Upper lobe of left lung (tissue), 4 donors: Measurements from ENCODE around the gene FBH1.

ENCODE experiments used
- CTCF ChIP-seq, 6 experiments: fragments of 450-650 bp in 4 of 6; fragments of 200-600 bp in 2 of 6; sonication (generic) in 2 of 6; IDR thresholded peaks; one replicate each; pipeline ENCODE4 v1.5.1; 2016 to 2019; ENCODE audit warnings: antibody characterized with exemption in 6 of 6
- EP300 ChIP-seq, 4 donors: sonication (generic); formaldehyde crosslinking; IDR thresholded peaks; one replicate each; pipeline ENCODE4 v1.5.1; 2017; ENCODE audit warnings: antibody characterized with exemption in 4 of 4, control low read depth in 2 of 4
- POLR2A ChIP-seq, 4 donors: fragments of 450-650 bp; IDR thresholded peaks; one replicate each; pipeline ENCODE4 v1.5.1; 2016 to 2017; ENCODE audit warnings: antibody characterized with exemption in 4 of 4, mild to moderate bottlenecking in 2 of 4
- POLR2AphosphoS5 ChIP-seq, 2 donors: sonication (generic); formaldehyde crosslinking; IDR thresholded peaks; one replicate each; pipeline ENCODE4 v1.5.1; 2017; ENCODE audit warnings: antibody characterized with exemption in 2 of 2

DNA sequence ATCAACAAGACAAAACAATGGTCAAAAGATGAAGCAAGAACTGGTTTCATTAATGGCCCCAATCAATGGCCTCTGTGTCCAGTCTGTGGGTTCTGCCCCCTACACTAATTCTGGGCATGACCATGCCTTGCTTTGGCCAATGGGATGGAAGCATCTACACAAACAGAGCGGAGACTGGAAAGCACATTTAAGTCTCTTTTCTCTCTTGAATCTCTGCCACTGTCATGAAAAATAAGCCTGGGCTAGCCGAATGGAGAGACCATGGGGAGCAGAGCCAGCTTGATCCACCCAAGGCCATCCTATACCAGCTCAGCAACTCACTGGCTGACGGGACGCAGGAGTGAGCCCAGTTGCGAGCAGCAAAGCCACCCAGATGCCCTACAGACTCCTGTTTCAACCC is 31.2 kb upstream of the FBH1 start:
- TF ChIP-seq CTCF (IDR thresholded peaks at IDR 0.05) (no peak), POLR2AphosphoS5 (IDR thresholded peaks at IDR 0.05) (no peak), POLR2A (IDR thresholded peaks at IDR 0.05) (no peak), EP300 (IDR thresholded peaks at IDR 0.05) (no peak)
